HG03139 (cell line): ENCODE data around the gene EXOC7.
"Not testable (repeated sequence)": the region's sequence is repeated elsewhere in the genome, so short reads cannot be mapped to it uniquely, and the experiment has no call there.

Experiments
- ATAC-seq: cut with Tn5 transposase; IDR thresholded peaks from one replicate; pipeline ENCODE4 v1.9.1; 2021; ENCODE audit not compliant: unreplicated experiment

The EXOC7 gene

GRCh38 chr17:76046064-76046463 is 57.5 kb downstream of the EXOC7 start:
- ATAC-seq: no peak

- not testable (repeated sequence) for ATAC-seq
Measured at GRCh38 chr17:76044475-76045007, 59.0 kb downstream of the EXOC7 start.

- not testable (repeated sequence) for ATAC-seq
Measured at GRCh38 chr17:76042868-76043267, 60.7 kb downstream of the EXOC7 start.

GRCh38 chr17:76040376-76040775 is 63.2 kb downstream of the EXOC7 start:
- ATAC-seq: no peak

- no peak for ATAC-seq
Measured at GRCh38 chr17:76039121-76039520, 64.5 kb downstream of the EXOC7 start.

- ATAC-seq: no peak
Measured at GRCh38 chr17:76038050-76038449, 65.5 kb downstream of the EXOC7 start.

GRCh38 chr17:76036497-76037261 is 66.9 kb downstream of the EXOC7 start:
- ATAC-seq: no peak

GRCh38 chr17:76034428-76035350 is 68.9 kb downstream of the EXOC7 start:
- ATAC-seq: no peak

GRCh38 chr17:76033139-76033538 is 70.4 kb downstream of the EXOC7 start:
- ATAC-seq: no peak

GRCh38 chr17:76032780-76033108 is 70.8 kb downstream of the EXOC7 start:
- ATAC-seq: no peak

GRCh38 chr17:76032073-76032779 is 71.4 kb downstream of the EXOC7 start:
- ATAC-seq: no peak
